CD4-positive, alpha-beta T cell (primary cell): ENCODE data around the gene SCAPER. TPM values are rescaled to one million over a fixed set of nuclear protein-coding genes. Genes with fewer than 3 reads are reported as not detected.
"Not testable (repeated sequence)": the region's sequence is repeated elsewhere in the genome, so short reads cannot be mapped to it uniquely, and the experiment has no call there.

ENCODE experiments used
- ATAC-seq: fragments of 200-7000 bp; cut with Tn5 transposase; one replicate; pipeline ENCODE4 v1.10.0; 2022; ENCODE audit warnings: mild to moderate bottlenecking; ENCODE audit not compliant: poor library complexity
- CTCF ChIA-PET: fragments of 350-600 bp; sonication (Branson Sonifier 250); formaldehyde crosslinking; loops from one replicate; lab custom pipeline; 2021; ENCODE audit warnings: antibody characterized with exemption, inconsistent platforms; lab: Charles Lee
- POLR2A ChIA-PET: fragments of 350-600 bp; sonication (Branson Sonifier 250); formaldehyde crosslinking; loops from one replicate; lab custom pipeline; 2021; ENCODE audit warnings: antibody characterized with exemption, inconsistent platforms; lab: Charles Lee
- DNase-seq, 14 experiments: peaks; one replicate each; pipeline ENCODE4 v3.0.0-alpha.2; 2013 to 2020; ENCODE audit warnings: mixed read lengths in 2 of 14
- H3K27ac ChIP-seq, 2 donors: one replicate each; pipeline versions ENCODE4 v1.5.1 to v1.7.0; 2013; ENCODE audit warnings: low read length in 2 of 2, low read depth in 1 of 2, mild to moderate bottlenecking in 1 of 2
- H3K27me3 ChIP-seq, 2 experiments: 1 replicate in 1 of 2; 2 replicates in 1 of 2; pipeline versions ENCODE4 v1.6.1 to v1.7.0; 2013; ENCODE audit warnings: low read length in 2 of 2, control low read depth in 1 of 2, mild to moderate bottlenecking in 1 of 2, moderate library complexity in 1 of 2; ENCODE audit not compliant: insufficient read depth in 2 of 2, control insufficient read depth in 1 of 2
- H3K36me3 ChIP-seq: one replicate; pipeline ENCODE4 v1.6.1; 2013; ENCODE audit warnings: low read length, control low read depth; ENCODE audit not compliant: insufficient read depth
- H3K4me1 ChIP-seq: one replicate; pipeline ENCODE4 v1.6.1; 2013; ENCODE audit warnings: low read length, control low read depth; ENCODE audit not compliant: insufficient read depth
- H3K4me3 ChIP-seq: one replicate; pipeline ENCODE4 v1.5.1; 2013; ENCODE audit warnings: mild to moderate bottlenecking, low read length, moderate library complexity
- H3K9me3 ChIP-seq, 2 experiments: 1 replicate in 1 of 2; 2 replicates in 1 of 2; pipeline versions ENCODE4 v1.6.1 to v1.7.0; 2013; ENCODE audit warnings: low read length in 2 of 2, mild to moderate bottlenecking in 2 of 2, control low read depth in 1 of 2, moderate library complexity in 1 of 2; ENCODE audit not compliant: control insufficient read depth in 1 of 2, insufficient read depth in 1 of 2
- H3K27ac Mint-ChIP-seq: one replicate; pipeline ENCODE4 v1.8.0; 2020; ENCODE audit warnings: mixed read lengths
- H3K27me3 Mint-ChIP-seq: one replicate; pipeline ENCODE4 v1.8.0; 2021; ENCODE audit warnings: mixed read lengths
- H3K36me3 Mint-ChIP-seq: one replicate; pipeline ENCODE4 v1.8.0; 2021; ENCODE audit warnings: low read depth, mixed read lengths
- H3K4me1 Mint-ChIP-seq: one replicate; pipeline ENCODE4 v1.8.0; 2021; ENCODE audit warnings: low read depth, mixed read lengths
- H3K4me3 Mint-ChIP-seq: one replicate; pipeline ENCODE4 v1.8.0; 2020; ENCODE audit warnings: mild to moderate bottlenecking, mixed read lengths
- H3K9me3 Mint-ChIP-seq: one replicate; pipeline ENCODE4 v1.8.0; 2020; ENCODE audit warnings: mixed read lengths
- CTCF ChIP-seq: fragments of 200-600 bp; IDR thresholded peaks from one replicate; pipeline ENCODE4 v1.8.0; 2022; ENCODE audit warnings: antibody characterized with exemption, mild to moderate bottlenecking
- intact Hi-C, 2 experiments: fragments of 100-400 bp; cut with DNase I in 1 of 2; cut with micrococcal nuclease in 1 of 2; formaldehyde crosslinking; loops; one replicate each; pipeline versions ENCODE4 v1.15.1 to v1.9.0; 2023 to 2025; cut with DNase I, micrococcal nuclease
- total RNA-seq, 174 experiments: library from RNA in 2 of 174; stranded (reverse) in 2 of 174; gene quantifications; one replicate each; pipeline ENCODE4 v1.2.3 and lab custom pipeline; 2021 to 2026

Gene SCAPER
- total RNA-seq, 2 experiments from 2014 or later, result 40.3 to 41.2 TPM

DNA sequence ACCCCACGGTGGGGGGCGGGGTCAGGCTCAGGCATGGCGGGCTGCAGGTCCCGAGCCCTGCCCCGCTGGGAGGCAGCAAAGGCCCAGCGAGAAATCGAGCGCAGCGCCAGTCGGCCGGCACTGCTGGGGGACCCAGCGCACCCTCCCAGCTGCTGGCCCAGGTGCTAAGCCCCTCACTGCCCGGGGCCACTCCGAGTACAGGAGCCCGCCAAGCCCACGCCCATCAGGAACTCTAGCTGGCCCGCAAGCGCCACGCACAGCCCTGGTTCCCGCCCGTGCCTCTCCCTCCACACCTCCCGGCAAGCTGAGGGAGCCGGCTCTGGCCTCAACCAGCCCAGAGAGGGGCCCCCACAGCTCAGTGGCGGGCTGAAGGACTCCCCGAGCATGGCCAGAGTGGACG lies 29.2 kb downstream of the SCAPER start:
- POLR2A ChIA-PET, result no interaction called here
- peaks cover 4% of the 10 kb centered on the region for H3K36me3 ChIP-seq
- Mint-ChIP-seq H3K4me3 (no peak overlapping the region), H3K4me1 (peaks cover 22% of the 10 kb centered on the region), H3K36me3 (peaks cover 40% of the 10 kb centered on the region), H3K27ac (no peak overlapping the region), H3K9me3 (no peaks in the 10 kb centered on the region), H3K27me3 (no peaks in the 10 kb centered on the region)
- no peak for ATAC-seq
- no peak for DNase-seq
- no peaks in the 10 kb centered on the region for H3K27me3 ChIP-seq
- H3K9me3 ChIP-seq, result no peaks in the 10 kb centered on the region
- no peak overlapping the region for H3K4me3 ChIP-seq
- H3K4me1 ChIP-seq, result no peaks in the 10 kb centered on the region
- H3K27ac ChIP-seq, result no peak overlapping the region
- intact Hi-C loops, result no loop called here
- CTCF ChIA-PET, result no interaction called here
- no peak for TF ChIP-seq CTCF

DNA sequence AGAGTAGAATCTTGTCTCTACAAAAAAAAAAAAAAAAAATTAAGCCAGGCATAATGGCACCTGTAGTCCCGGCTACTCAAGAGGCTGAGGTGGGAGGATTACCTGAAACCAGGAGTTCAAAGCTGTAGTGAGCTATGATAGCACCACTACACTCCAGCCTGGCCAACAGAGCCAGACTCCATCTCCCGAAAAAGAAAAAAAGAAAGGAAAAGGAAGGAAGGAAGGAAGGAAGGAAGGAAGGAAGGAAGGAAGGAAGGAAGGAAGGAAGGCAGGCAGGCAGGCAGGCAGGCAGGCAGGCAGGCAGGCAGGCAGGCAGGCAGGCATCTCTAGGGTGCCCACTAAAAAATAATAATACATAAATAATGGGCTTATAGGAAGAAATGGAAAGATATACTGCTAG lies 32.1 kb downstream of the SCAPER start:
- H3K4me1 Mint-ChIP-seq, result peaks cover 21% of the 10 kb centered on the region
- DNase-seq, H3K9me3 Mint-ChIP-seq, H3K9me3 ChIP-seq, H3K27me3 ChIP-seq, CTCF ChIA-PET, H3K27ac Mint-ChIP-seq, H3K27me3 Mint-ChIP-seq, H3K4me3 ChIP-seq, ATAC-seq, H3K4me1 ChIP-seq, H3K4me3 Mint-ChIP-seq, POLR2A ChIA-PET, H3K27ac ChIP-seq, H3K36me3 ChIP-seq, intact Hi-C loops: not testable (repeated sequence)
- H3K36me3 Mint-ChIP-seq, result peaks cover 30% of the 10 kb centered on the region

DNA sequence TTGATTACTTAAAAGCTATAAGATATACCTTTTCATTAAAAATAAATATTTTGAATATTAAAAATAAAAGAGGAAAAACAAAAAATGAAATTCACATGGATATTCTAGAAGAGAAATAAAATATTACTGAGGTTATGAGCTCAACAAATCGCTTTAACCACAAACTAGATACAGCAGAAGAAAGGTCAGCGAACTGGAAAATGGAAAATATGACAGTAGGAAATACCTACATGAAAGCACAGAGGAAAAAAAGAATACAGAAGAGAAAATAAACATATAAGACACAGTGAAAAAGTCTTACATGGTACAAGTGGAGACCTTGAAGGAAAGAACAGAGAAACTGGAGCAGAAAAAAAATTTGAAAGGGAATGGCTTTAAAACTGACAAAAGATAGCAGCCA lies 33.2 kb downstream of the SCAPER start:
- Histone ChIP-seq H3K4me1 (no peaks in the 10 kb centered on the region), H3K9me3 (no peaks in the 10 kb centered on the region), H3K4me3 (no peak overlapping the region), H3K36me3 (peaks cover 4% of the 10 kb centered on the region), H3K27me3 (no peaks in the 10 kb centered on the region), H3K27ac (no peak overlapping the region)
- intact Hi-C loops, result no loop called here
- CTCF ChIA-PET, result interaction anchor here (1.0 kb wide), 1 partner anchor 10 kb away, joined by 3 read pairs; no protein-coding TSS in a partner anchor
- no peak for TF ChIP-seq CTCF
- H3K4me1 Mint-ChIP-seq, result peaks cover 29% of the 10 kb centered on the region
- H3K4me3 Mint-ChIP-seq, result no peak overlapping the region
- POLR2A ChIA-PET, result interaction anchor here (0.6 kb wide), 1 partner anchor 82 kb away, joined by 4 read pairs; no protein-coding TSS in a partner anchor
- DNase-seq (no peak), ATAC-seq (no peak)
- no peak overlapping the region for H3K27ac Mint-ChIP-seq
- no peaks in the 10 kb centered on the region for H3K9me3 Mint-ChIP-seq
- H3K36me3 Mint-ChIP-seq, result peaks cover 26% of the 10 kb centered on the region
- H3K27me3 Mint-ChIP-seq, result no peaks in the 10 kb centered on the region

DNA sequence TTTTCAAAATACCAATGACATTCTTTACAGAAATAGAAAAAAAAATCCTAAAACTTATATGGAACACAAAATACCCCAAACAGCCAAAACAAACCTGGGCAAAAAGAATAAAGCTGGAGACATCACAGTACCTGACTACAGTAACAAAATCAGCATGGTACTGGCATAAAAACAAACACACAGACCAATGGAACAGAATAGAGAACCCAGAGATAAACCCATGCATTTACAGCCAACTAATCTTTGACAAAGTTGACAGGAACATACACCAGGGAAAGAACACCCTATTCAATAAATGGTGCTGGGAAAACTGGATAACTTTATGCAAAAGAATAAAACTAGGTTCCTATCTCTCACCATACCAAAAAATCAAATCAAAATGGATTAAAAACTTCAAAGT lies 36.4 kb downstream of the SCAPER start:
- ChIA-PET CTCF (no interaction called here), POLR2A (no interaction called here)
- no peak for TF ChIP-seq CTCF
- Histone ChIP-seq H3K27ac (no peak overlapping the region), H3K4me3 (no peak overlapping the region), H3K36me3 (no peaks in the 10 kb centered on the region), H3K9me3 (no peaks in the 10 kb centered on the region), H3K27me3 (no peaks in the 10 kb centered on the region), H3K4me1 (no peaks in the 10 kb centered on the region)
- H3K9me3 Mint-ChIP-seq, result no peaks in the 10 kb centered on the region
- ATAC-seq, result no peak
- H3K4me3 Mint-ChIP-seq, result no peak overlapping the region
- H3K4me1 Mint-ChIP-seq, result peaks cover 46% of the 10 kb centered on the region
- H3K36me3 Mint-ChIP-seq, result peaks cover 8% of the 10 kb centered on the region
- intact Hi-C loops, result loop anchor here in 1 of 2 experiments (5.0 kb wide), 1 partner anchor 631 kb away; no protein-coding TSS in a partner anchor
- DNase-seq, result no peak
- no peaks in the 10 kb centered on the region for H3K27me3 Mint-ChIP-seq
- H3K27ac Mint-ChIP-seq, result no peak overlapping the region
